Measurements from ENCODE around the gene ENTPD1. TPM values are rescaled to one million over a fixed set of nuclear protein-coding genes. Genes with fewer than 3 reads are reported as not detected.
"Not testable (repeated sequence)": the region's sequence is repeated elsewhere in the genome, so short reads cannot be mapped to it uniquely, and the experiment has no call there.

The ENTPD1 gene
- total and polyA plus RNA-seq, 4 donors, result 23.6 to 41.3 (median 34.5) TPM

DNA sequence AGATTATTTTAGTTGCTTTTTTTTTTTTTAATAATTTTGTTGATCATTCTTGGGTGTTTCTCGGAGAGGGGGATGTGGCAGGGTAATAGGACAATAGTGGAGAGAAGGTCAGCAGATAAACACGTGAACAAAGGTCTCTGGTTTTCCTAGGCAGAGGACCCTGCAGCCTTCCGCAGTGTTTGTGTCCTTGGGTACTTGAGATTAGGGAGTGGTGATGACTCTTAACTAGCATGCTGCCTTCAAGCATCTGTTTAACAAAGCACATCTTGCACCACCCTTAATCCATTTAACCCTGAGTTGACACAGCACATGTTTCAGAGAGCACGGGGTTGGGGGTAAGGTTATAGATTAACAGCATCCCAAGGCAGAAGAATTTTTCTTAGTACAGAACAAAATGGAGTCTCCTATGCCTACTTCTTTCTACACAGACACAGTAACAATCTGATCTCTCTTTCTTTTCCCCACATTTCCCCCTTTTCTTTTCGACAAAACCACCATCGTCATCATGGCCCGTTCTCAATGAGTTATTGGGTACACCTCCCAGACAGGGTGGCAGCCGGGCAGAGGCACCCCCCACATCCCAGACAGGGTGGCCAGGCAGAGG, 52.8 kb downstream of the ENTPD1 start:
- H3K4me3 ChIP-seq (ENCODE audit: low read depth, low read length); H3K27ac ChIP-seq (ENCODE audit: low read depth, low read length); H3K27me3 ChIP-seq (ENCODE audit: control insufficient read depth, insufficient read depth, low read length); H3K4me1 ChIP-seq (ENCODE audit: control insufficient read depth, insufficient read depth, low read length); H3K36me3 ChIP-seq (ENCODE audit: control insufficient read depth, insufficient read depth, low read length); H3K9me3 ChIP-seq (ENCODE audit: control insufficient read depth, insufficient read depth, low read length); DNase-seq (ENCODE audit: low read depth in 4 of 6, low spot score in 6 of 6): not testable (repeated sequence)
- WGBS (ENCODE audit: insufficient coverage), result 94% methylated on average over 2 of the region's 8 CpGs

DNA sequence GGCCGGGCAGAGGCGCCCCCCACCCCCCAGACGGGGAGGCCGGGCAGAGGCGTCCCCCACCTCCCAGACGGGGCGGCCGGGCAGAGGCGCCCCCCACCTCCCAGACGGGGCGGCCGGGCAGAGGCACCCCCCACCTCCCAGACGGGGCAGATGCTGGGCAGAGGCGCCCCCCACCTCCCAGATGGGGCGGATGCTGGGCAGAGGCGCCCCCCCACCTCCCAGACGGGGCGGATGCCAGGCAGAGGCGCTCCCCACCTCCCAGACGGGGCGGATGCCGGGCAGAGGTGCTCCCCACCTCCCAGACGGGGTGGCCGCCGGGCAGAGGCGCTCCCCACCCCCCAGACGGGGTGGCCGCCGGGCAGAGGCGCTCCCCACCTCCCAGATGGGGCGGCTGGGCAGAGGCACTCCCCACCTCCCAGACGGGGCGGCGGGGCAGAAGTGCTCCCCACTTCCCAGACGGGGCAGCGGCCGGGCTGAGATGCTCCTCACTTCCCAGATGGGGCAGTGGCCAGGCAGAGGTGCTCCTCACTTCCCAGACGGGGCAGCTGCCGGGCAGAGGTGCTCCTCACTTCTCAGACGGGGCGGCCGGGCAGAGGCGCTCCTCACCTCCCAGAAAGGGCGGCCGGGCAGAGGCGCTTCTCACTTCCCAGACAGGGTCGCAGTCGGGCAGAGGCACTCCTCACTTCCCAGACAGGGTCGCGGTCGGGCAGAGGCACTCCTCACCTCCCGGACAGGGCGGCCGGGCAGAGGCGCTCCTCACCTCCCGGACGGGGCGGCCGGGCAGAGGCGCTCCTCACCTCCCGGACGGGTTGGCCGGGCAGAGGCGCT, 53.6 kb downstream of the ENTPD1 start:
- no peak for DNase-seq (ENCODE audit: low read depth in 4 of 6, low spot score in 6 of 6)
- Histone ChIP-seq H3K27ac (ENCODE audit: low read depth, low read length) (no peak overlapping the region), H3K4me1 (ENCODE audit: control insufficient read depth, insufficient read depth, low read length) (no peaks in the 10 kb centered on the region), H3K36me3 (ENCODE audit: control insufficient read depth, insufficient read depth, low read length) (no peaks in the 10 kb centered on the region), H3K9me3 (ENCODE audit: control insufficient read depth, insufficient read depth, low read length) (no peaks in the 10 kb centered on the region), H3K27me3 (ENCODE audit: control insufficient read depth, insufficient read depth, low read length) (no peaks in the 10 kb centered on the region), H3K4me3 (ENCODE audit: low read depth, low read length) (no peak overlapping the region)
- WGBS (ENCODE audit: insufficient coverage), result 98% methylated on average over 35 of the region's 64 CpGs

DNA sequence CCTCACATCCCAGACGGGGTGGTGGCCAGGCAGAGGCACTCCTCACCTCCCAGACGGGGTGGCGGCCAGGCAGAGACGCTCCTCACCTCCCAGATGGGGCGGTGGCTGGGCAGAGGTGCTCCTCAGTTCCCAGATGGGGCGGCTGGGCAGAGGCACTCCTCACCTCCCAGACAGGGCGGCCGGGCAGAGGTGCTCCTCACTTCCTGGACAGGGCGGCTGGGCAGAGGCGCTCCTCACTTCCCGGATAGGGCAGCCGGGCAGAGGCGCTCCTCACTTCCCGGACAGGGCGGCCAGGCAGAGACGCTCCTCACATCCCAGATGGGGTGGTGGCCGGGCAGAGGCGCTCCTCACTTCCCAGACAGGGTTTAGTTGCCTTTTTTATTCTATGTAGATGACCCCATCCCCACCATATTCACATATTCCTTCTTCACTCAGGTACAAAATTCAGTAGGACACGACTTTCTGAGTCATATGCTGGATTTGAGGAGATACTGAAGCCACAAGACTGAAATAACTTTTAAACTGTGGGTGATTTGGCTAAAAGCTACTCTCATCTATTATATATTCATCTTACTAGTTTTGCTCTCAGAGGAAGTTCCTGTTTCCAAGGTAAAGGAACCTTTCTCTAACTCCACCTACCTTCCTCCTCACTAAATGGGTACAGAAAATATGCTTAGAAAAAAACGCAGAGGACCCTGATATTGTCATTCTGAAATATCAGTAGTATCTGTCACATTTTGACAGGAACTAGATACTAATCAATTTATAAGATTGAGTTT, 54.4 kb downstream of the ENTPD1 start:
- H3K4me3 ChIP-seq (ENCODE audit: low read depth, low read length), result no peak overlapping the region
- no peaks in the 10 kb centered on the region for H3K36me3 ChIP-seq (ENCODE audit: control insufficient read depth, insufficient read depth, low read length)
- DNase-seq (ENCODE audit: low read depth in 4 of 6, low spot score in 6 of 6), result no peak
- H3K9me3 ChIP-seq (ENCODE audit: control insufficient read depth, insufficient read depth, low read length), result no peaks in the 10 kb centered on the region
- WGBS (ENCODE audit: insufficient coverage), result 94% methylated on average over 15 of the region's 20 CpGs
- H3K4me1 ChIP-seq (ENCODE audit: control insufficient read depth, insufficient read depth, low read length), result no peaks in the 10 kb centered on the region
- H3K27ac ChIP-seq (ENCODE audit: low read depth, low read length), result no peak overlapping the region
- no peaks in the 10 kb centered on the region for H3K27me3 ChIP-seq (ENCODE audit: control insufficient read depth, insufficient read depth, low read length)

DNA sequence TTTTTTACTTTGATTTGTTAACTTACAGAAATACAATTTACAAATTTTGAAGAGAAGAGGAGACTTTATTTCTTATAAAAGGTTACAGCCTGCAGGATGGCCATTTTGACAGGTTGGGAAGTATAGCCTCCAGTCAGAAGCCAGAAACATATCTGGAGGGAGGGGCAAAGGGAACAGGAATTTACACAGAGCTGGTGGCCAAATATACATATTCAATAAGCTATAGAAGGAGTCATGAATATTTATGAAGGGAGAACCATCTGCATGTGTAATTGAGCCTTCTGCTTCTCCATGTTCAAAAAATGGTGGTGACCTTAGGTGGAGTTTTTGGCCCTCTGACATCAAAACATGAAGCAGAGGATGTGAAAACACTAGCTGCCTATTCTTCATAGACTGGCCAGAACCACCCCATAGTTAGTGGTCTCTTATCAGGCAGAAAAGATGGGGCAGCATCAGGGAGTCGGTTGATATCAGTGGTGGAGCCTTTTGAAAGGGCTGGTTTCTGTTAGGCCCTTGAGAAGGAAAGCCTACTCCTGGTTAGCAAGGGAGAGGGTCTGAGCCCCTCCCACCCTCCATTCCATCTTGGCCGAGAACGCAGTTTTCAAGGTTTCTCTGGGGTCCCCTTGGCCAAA, 57.2 kb downstream of the ENTPD1 start:
- no peaks in the 10 kb centered on the region for H3K27me3 ChIP-seq (ENCODE audit: control insufficient read depth, insufficient read depth, low read length)
- H3K4me3 ChIP-seq (ENCODE audit: low read depth, low read length), result no peak overlapping the region
- H3K9me3 ChIP-seq (ENCODE audit: control insufficient read depth, insufficient read depth, low read length), result peaks cover 3% of the 10 kb centered on the region
- H3K4me1 ChIP-seq (ENCODE audit: control insufficient read depth, insufficient read depth, low read length), result no peaks in the 10 kb centered on the region
- no peak for DNase-seq (ENCODE audit: low read depth in 4 of 6, low spot score in 6 of 6)
- no CpG with 5 or more reads among the region's 3 CpGs for WGBS (ENCODE audit: insufficient coverage)
- H3K36me3 ChIP-seq (ENCODE audit: control insufficient read depth, insufficient read depth, low read length), result no peaks in the 10 kb centered on the region
- H3K27ac ChIP-seq (ENCODE audit: low read depth, low read length), result peak overlapping the region; percentile 17

DNA sequence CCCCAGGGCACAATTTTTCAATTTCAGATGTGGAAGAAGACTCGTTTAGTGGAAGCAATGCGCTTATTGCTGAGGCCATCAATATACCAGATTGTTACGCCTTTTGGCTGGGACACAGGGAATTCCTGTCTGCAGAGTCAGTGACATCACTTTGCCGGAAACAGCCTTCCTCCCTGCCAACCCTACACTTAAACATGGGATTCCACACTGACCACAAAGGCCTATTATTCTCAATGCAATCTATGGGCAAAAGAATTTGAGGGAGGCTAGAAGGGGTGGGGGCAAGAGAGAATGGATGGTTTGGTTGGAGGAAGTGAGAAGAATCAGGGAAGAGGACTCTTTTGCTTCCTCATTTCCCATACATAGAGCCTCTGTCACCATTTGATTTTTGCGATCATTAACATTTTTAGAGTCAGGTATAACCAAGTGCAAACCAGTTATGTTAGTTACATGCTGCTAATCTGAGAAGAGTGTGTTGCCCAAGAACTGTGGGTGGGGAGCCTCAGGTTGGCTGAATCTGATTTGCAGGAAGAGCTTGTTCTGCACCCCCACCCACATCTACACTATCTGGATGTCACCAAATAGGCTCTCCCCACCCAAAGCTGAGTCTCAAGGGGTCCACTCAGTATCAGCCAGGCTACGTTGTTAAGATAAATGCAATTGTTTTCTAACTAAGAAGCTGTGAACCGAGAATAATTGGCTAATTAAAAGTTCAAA, 58.2 kb downstream of the ENTPD1 start:
- H3K9me3 ChIP-seq (ENCODE audit: control insufficient read depth, insufficient read depth, low read length), result peaks cover 3% of the 10 kb centered on the region
- 19% methylated on average over 3 of the region's 7 CpGs for WGBS (ENCODE audit: insufficient coverage)
- H3K27ac ChIP-seq (ENCODE audit: low read depth, low read length), result peak overlapping the region; percentile 17
- H3K4me1 ChIP-seq (ENCODE audit: control insufficient read depth, insufficient read depth, low read length), result no peaks in the 10 kb centered on the region
- H3K4me3 ChIP-seq (ENCODE audit: low read depth, low read length), result no peak overlapping the region
- peak in 2 of 6 donors; percentile 69 to 75 for DNase-seq (ENCODE audit: low read depth in 4 of 6, low spot score in 6 of 6)
- H3K36me3 ChIP-seq (ENCODE audit: control insufficient read depth, insufficient read depth, low read length), result no peaks in the 10 kb centered on the region
- no peaks in the 10 kb centered on the region for H3K27me3 ChIP-seq (ENCODE audit: control insufficient read depth, insufficient read depth, low read length)

DNA sequence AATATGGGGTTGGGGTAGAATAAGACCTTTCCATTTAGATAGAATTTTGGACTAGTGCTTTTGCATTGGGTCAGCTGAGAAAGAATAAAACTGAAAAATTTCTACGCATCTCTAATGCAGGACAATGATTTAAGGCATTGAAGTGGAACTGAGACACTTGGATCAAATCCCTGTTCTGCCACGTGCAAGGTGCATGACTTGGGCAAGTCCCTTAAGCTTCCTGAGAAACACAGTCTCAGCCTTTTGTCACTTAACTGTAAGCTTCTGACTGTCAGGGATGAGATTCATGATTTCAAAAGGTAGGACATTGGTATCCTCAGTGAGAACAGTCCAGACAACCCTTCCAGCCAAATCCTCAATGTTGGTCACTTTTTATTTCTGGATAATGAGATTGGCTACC, 59.2 kb downstream of the ENTPD1 start:
- 67% methylated on average over 1 of the region's 2 CpGs for WGBS (ENCODE audit: insufficient coverage)
- H3K9me3 ChIP-seq (ENCODE audit: control insufficient read depth, insufficient read depth, low read length), result peaks cover 3% of the 10 kb centered on the region
- no peak overlapping the region for H3K27ac ChIP-seq (ENCODE audit: low read depth, low read length)
- no peak overlapping the region for H3K4me3 ChIP-seq (ENCODE audit: low read depth, low read length)
- H3K4me1 ChIP-seq (ENCODE audit: control insufficient read depth, insufficient read depth, low read length), result no peaks in the 10 kb centered on the region
- no peaks in the 10 kb centered on the region for H3K27me3 ChIP-seq (ENCODE audit: control insufficient read depth, insufficient read depth, low read length)
- DNase-seq (ENCODE audit: low read depth in 4 of 6, low spot score in 6 of 6), result no peak
- no peaks in the 10 kb centered on the region for H3K36me3 ChIP-seq (ENCODE audit: control insufficient read depth, insufficient read depth, low read length)

DNA sequence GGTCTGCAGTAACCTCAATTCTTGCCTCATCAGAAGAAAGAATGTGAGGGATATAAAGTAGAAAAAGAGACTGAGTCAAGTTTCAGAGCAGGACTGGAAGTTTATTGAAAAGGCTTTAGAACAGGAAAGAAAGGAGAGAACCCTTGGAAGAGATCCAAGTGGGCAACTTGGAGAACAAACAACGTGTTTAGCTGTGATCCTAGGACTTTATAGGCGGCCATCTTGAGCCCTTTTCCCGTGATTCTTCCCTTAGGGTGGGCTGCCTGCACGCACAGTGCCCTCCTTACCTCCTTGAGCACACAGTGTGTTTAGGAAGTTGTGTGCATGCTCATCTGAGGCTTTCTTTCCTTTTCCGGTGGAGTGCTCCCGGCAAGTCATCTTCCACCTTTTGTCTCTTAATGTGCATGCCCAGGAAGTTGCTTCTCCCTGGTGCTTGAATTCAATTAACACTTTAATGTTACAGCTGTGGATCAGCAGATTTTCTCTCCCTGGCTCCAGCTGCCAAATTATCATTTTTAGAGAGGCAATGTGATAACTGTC, 59.8 kb downstream of the ENTPD1 start:
- no peak overlapping the region for H3K27ac ChIP-seq (ENCODE audit: low read depth, low read length)
- no peaks in the 10 kb centered on the region for H3K27me3 ChIP-seq (ENCODE audit: control insufficient read depth, insufficient read depth, low read length)
- H3K4me3 ChIP-seq (ENCODE audit: low read depth, low read length), result no peak overlapping the region
- no peaks in the 10 kb centered on the region for H3K36me3 ChIP-seq (ENCODE audit: control insufficient read depth, insufficient read depth, low read length)
- H3K4me1 ChIP-seq (ENCODE audit: control insufficient read depth, insufficient read depth, low read length), result no peaks in the 10 kb centered on the region
- peak in 1 of 6 donors; percentile 41 for DNase-seq (ENCODE audit: low read depth in 4 of 6, low spot score in 6 of 6)
- 66% methylated on average over 3 of the region's 6 CpGs for WGBS (ENCODE audit: insufficient coverage)
- H3K9me3 ChIP-seq (ENCODE audit: control insufficient read depth, insufficient read depth, low read length), result peaks cover 3% of the 10 kb centered on the region

DNA sequence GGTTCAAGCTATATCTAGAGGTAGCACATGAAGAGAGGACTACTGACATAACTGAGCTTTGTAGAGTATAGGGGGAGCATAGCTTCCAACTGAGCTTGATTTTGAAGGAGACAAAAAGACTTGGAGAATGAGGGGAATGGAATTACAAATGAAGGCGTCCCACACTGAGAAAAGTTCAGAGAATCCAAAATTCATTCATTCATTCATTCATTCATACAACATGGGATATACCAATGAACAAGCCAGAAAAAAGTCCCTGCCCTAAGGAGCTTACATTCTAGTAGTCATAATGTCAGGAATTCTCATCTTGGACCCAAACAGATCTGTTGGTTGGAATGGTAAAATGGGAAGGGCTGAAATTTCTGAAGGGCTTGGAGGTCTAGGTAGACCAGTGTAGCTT, 62.0 kb downstream of the ENTPD1 start:
- H3K27ac ChIP-seq (ENCODE audit: low read depth, low read length), result no peak overlapping the region

DNA sequence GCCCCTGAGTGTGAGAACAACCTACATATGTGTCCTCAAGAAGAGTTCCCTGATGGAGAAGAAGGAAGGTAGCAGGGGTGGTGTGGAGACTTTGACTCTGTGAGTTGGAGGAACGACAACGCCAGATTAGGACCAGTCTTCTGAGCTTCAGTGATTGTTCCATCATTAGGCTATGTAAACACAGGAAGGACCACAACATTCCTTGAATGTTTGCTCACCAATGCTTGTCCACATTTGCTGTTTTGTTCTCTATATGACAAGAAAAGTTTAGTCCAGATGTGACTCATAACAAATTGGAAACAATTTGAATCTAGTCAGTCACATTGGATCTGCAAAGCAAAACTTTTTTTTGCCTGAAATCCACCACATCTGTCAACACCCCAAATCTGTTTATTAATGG, 62.7 kb downstream of the ENTPD1 start:
- Histone ChIP-seq H3K4me3 (ENCODE audit: low read depth, low read length) (no peak overlapping the region), H3K27ac (ENCODE audit: low read depth, low read length) (no peak overlapping the region), H3K36me3 (ENCODE audit: control insufficient read depth, insufficient read depth, low read length) (no peaks in the 10 kb centered on the region), H3K4me1 (ENCODE audit: control insufficient read depth, insufficient read depth, low read length) (no peaks in the 10 kb centered on the region), H3K27me3 (ENCODE audit: control insufficient read depth, insufficient read depth, low read length) (no peaks in the 10 kb centered on the region), H3K9me3 (ENCODE audit: control insufficient read depth, insufficient read depth, low read length) (peaks cover 3% of the 10 kb centered on the region)
- no peak for DNase-seq (ENCODE audit: low read depth in 4 of 6, low spot score in 6 of 6)
- WGBS (ENCODE audit: insufficient coverage), result no CpG with 5 or more reads among the region's 2 CpGs

More for the DNA sequence above, 62.0 kb downstream of the ENTPD1 start:
- Histone ChIP-seq H3K9me3 (ENCODE audit: control insufficient read depth, insufficient read depth, low read length) (peaks cover 3% of the 10 kb centered on the region), H3K4me3 (ENCODE audit: low read depth, low read length) (no peak overlapping the region), H3K36me3 (ENCODE audit: control insufficient read depth, insufficient read depth, low read length) (no peaks in the 10 kb centered on the region), H3K4me1 (ENCODE audit: control insufficient read depth, insufficient read depth, low read length) (no peaks in the 10 kb centered on the region), H3K27me3 (ENCODE audit: control insufficient read depth, insufficient read depth, low read length) (no peaks in the 10 kb centered on the region)
- WGBS (ENCODE audit: insufficient coverage), result no CpG with 5 or more reads among the region's 1 CpG
- no peak for DNase-seq (ENCODE audit: low read depth in 4 of 6, low spot score in 6 of 6)
